NB4 (cell line): ENCODE data around the gene SUGP2.

Source experiments
- CTCF ChIP-seq: IDR thresholded peaks from one replicate; pipeline ENCODE4 v1.5.1; 2012; ENCODE audit warnings: low read depth, low read length
- POLR2A ChIP-seq: IDR thresholded peaks from 2 replicates; pipeline ENCODE4 v1.6.1; 2011; ENCODE audit warnings: mild to moderate bottlenecking; ENCODE audit not compliant: insufficient read length; ENCODE audit errors: extremely low read depth

GRCh38 chr19:19076476-19076875, 43.2 kb upstream of the SUGP2 start:
- no peak for TF ChIP-seq CTCF
- no peak for TF ChIP-seq POLR2A
